Lung (tissue), 12 donors: ENCODE measurements around the gene STX8. TPM values are rescaled to one million over a fixed set of nuclear protein-coding genes. Genes with fewer than 3 reads are reported as not detected.

ENCODE experiments used
- ATAC-seq: fragments of 200-7000 bp; cut with Tn5 transposase; one replicate; pipeline ENCODE4 v1.9.1; 2020; ENCODE audit warnings: moderate number of reproducible peaks; ENCODE audit not compliant: insufficient read depth, low FRiP score
- DNase-seq, 3 donors: peaks; one replicate each; pipeline ENCODE4 v3.0.0-alpha.2; 2013 to 2017
- H3K27ac ChIP-seq, 2 donors: one replicate each; pipeline ENCODE4 v1.5.1; 2013; ENCODE audit warnings: mild to moderate bottlenecking in 2 of 2, moderate library complexity in 2 of 2, control low read depth in 1 of 2, inconsistent platforms in 1 of 2, low read depth in 1 of 2, low read length in 1 of 2
- H3K27me3 ChIP-seq, 3 donors: one replicate each; pipeline ENCODE4 v1.5.1; 2013; ENCODE audit warnings: low read length in 2 of 3; ENCODE audit not compliant: control insufficient read depth in 3 of 3, insufficient read depth in 3 of 3
- H3K36me3 ChIP-seq, 4 donors: one replicate each; pipeline ENCODE4 v1.5.1; 2013; ENCODE audit warnings: low read length in 4 of 4, mild to moderate bottlenecking in 1 of 4, moderate library complexity in 1 of 4; ENCODE audit not compliant: control insufficient read depth in 4 of 4, insufficient read depth in 4 of 4
- H3K4me1 ChIP-seq, 5 donors: one replicate each; pipeline ENCODE4 v1.5.1; 2013; ENCODE audit warnings: low read length in 5 of 5, mild to moderate bottlenecking in 2 of 5, moderate library complexity in 1 of 5; ENCODE audit not compliant: control insufficient read depth in 5 of 5, insufficient read depth in 5 of 5
- H3K4me3 ChIP-seq: one replicate; pipeline ENCODE4 v1.5.1; 2013; ENCODE audit warnings: mild to moderate bottlenecking, control low read depth, moderate library complexity
- H3K9ac ChIP-seq, 2 donors: one replicate each; pipeline ENCODE4 v1.5.1; 2013; ENCODE audit warnings: low read length in 2 of 2, control low read depth in 1 of 2; ENCODE audit not compliant: insufficient read depth in 1 of 2
- H3K9me3 ChIP-seq, 4 donors: one replicate each; pipeline ENCODE4 v1.5.1; 2013; ENCODE audit warnings: low read length in 3 of 4, mild to moderate bottlenecking in 1 of 4, moderate library complexity in 1 of 4; ENCODE audit not compliant: control insufficient read depth in 4 of 4, insufficient read depth in 3 of 4
- WGBS, 2 donors: extraction: QIAGEN DNeasy Blood & Tissue Kit; methylation state at CpG; one replicate each; pipeline ENCODE4 v1.1.7; 2013; 5-methylcytosine and 5-hydroxymethylcytosine counted together
- polyA plus RNA-seq, 2 donors: library from polyadenylated mRNA; stranded (reverse); fragments of 200-250 nt; gene quantifications; one replicate each; pipeline ENCODE4 v1.2.1, GENCODE V29; 2013
- total RNA-seq, 2 donors: library from RNA; depleted of rRNA in 1 of 2; stranded (reverse); fragments of >200 nt in 1 of 2; gene quantifications; one replicate each; pipeline ENCODE4 v1.2.1, GENCODE V29; 2014 to 2021
- TF ChIP-seq, protein P1 (sequence below): IDR thresholded peaks from 2 replicates; pipeline ENCODE4 v1.5.1; 2012; ENCODE audit warnings: mild to moderate bottlenecking; ENCODE audit errors: control extremely low read depth, extremely low read depth
- donor health status: control.
- donor health status: control.
- donor health status: Bipolar disorder and iron deficiency.
- donor health status: healthy.
- donor health status: DM: yes; HTN: yes; CAD: no.

The STX8 gene
- total and polyA plus RNA-seq, 4 donors = 36.5 to 81.1 (median 63.2) TPM

DNA sequence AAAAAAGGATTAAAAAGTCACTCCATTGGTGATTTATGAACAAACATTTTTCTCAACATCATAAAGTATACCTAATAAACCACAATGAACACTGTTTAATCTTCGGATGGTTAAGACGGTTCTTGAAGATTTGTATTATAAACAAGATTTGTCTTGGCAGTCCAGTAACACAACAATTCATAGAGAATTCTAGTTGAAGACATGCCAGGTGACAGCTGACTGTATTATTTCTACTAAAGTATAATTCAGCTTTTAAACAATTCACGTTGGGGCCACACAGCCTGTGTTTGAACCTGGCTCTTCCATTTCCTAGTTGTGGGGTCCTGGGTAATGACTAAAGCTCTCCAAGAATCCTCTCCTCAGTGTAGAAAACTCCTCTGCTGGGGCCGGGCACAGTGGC, 22.0 kb downstream of the STX8 start:
- ATAC-seq (no peak), DNase-seq (no peak)
- 83 to 85% methylated on average over 4 of the region's 4 CpGs for WGBS, 2 donors
- Histone ChIP-seq H3K9ac (no peak overlapping the region), H3K9me3 (no peaks in the 10 kb centered on the region), H3K36me3 (peaks cover 0 to 9% (median 3%) of the 10 kb centered on the region in 4 donors), H3K27ac (no peak overlapping the region), H3K27me3 (no peaks in the 10 kb centered on the region), H3K4me3 (no peak overlapping the region), H3K4me1 (peaks cover 0 to 2% (median 0%) of the 10 kb centered on the region in 5 donors)
- TF ChIP-seq, protein P1, sequence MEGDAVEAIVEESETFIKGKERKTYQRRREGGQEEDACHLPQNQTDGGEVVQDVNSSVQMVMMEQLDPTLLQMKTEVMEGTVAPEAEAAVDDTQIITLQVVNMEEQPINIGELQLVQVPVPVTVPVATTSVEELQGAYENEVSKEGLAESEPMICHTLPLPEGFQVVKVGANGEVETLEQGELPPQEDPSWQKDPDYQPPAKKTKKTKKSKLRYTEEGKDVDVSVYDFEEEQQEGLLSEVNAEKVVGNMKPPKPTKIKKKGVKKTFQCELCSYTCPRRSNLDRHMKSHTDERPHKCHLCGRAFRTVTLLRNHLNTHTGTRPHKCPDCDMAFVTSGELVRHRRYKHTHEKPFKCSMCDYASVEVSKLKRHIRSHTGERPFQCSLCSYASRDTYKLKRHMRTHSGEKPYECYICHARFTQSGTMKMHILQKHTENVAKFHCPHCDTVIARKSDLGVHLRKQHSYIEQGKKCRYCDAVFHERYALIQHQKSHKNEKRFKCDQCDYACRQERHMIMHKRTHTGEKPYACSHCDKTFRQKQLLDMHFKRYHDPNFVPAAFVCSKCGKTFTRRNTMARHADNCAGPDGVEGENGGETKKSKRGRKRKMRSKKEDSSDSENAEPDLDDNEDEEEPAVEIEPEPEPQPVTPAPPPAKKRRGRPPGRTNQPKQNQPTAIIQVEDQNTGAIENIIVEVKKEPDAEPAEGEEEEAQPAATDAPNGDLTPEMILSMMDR = no peak

DNA sequence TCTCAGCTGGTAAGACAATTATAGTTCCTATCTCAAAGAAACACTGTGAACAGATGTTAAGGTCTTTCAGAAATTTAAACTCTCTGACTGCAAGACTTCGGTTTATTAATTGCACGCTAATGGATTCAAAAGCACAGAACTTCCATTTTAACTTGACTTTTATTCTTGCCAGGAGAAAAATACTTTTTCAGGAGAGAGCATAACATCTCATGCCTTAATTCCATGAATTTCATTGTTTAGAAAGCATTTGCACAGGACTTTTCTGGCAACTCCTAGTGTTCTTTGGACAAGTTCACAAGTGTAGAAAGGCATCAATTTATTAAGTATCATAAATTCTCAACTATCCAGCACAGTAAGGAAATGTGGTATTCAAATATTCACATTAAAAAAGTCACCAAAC, 22.4 kb downstream of the STX8 start:
- Histone ChIP-seq H3K9ac (no peak overlapping the region), H3K36me3 (peaks cover 0 to 9% (median 3%) of the 10 kb centered on the region in 4 donors), H3K4me3 (no peak overlapping the region), H3K27me3 (no peaks in the 10 kb centered on the region), H3K4me1 (peaks cover 0 to 2% (median 0%) of the 10 kb centered on the region in 5 donors), H3K27ac (no peak overlapping the region), H3K9me3 (no peaks in the 10 kb centered on the region)
- WGBS, 2 donors = 93 to 96% methylated on average over 2 of the region's 2 CpGs
- TF ChIP-seq, protein P1 = no peak
- no peak for DNase-seq
- ATAC-seq = no peak

GRCh38 chr17:9549215-9549614, 26.4 kb downstream of the STX8 start:
- Histone ChIP-seq H3K4me1 (no peaks in the 10 kb centered on the region), H3K4me3 (no peak overlapping the region), H3K27me3 (no peaks in the 10 kb centered on the region), H3K36me3 (peaks cover 0 to 3% (median 0%) of the 10 kb centered on the region in 4 donors), H3K27ac (no peak overlapping the region), H3K9me3 (no peaks in the 10 kb centered on the region), H3K9ac (no peak overlapping the region)
- no peak for DNase-seq
- WGBS, 2 donors = 94 to 96% methylated on average over 2 of the region's 2 CpGs
- ATAC-seq = no peak
- TF ChIP-seq, protein P1 = no peak

DNA sequence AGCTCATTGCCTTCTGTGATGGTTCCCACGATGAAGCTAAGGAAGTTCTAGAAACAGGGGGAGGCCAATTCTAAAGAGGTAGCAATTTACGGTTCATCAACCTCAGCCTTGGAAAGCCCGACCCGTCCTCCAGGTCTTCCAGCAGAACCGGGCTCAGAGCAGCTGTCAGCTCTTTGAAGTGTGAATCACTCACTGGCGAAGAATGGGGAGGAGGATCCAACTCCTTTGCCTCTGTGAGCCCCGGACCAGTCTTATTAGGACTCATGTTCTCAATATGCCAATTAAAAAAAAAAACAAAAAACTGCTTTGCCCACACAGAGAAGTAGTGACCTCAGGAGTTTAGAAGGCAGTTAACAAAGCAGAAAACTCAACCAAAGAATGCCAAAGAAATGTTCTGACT, 31.4 kb downstream of the STX8 start:
- TF ChIP-seq, protein P1 = no peak
- WGBS, 2 donors = 90 to 95% methylated on average over 7 of the region's 7 CpGs

More for the DNA sequence above, 31.4 kb downstream of the STX8 start:
- Histone ChIP-seq H3K27me3 (no peaks in the 10 kb centered on the region), H3K4me3 (no peak overlapping the region), H3K9me3 (no peaks in the 10 kb centered on the region), H3K36me3 (peaks cover 0 to 5% (median 1%) of the 10 kb centered on the region in 4 donors), H3K27ac (no peak overlapping the region), H3K9ac (no peak overlapping the region), H3K4me1 (no peaks in the 10 kb centered on the region)
- DNase-seq = no peak
- ATAC-seq = no peak
